SK-N-SH (cell line): Measurements from ENCODE around the gene RFTN1. TPM values are rescaled to one million over a fixed set of nuclear protein-coding genes. Genes with fewer than 3 reads are reported as not detected.
A peak's percentile ranks its signal among the peaks of the same experiment; 100 is the strongest.

Experiments
- CTCF ChIA-PET: fragments of 300-600, 350-600 bp; formaldehyde crosslinking; extraction: SDS; loops from one replicate; lab custom pipeline; 2021; lab: Yijun Ruan, JAX
- POLR2A ChIA-PET: fragments of 350-600 bp; sonication (Branson Sonifier 250); formaldehyde crosslinking; extraction: SDS; loops from one replicate; lab custom pipeline; 2020; ENCODE audit warnings: antibody characterized with exemption, inconsistent platforms; lab: Yijun Ruan, JAX
- DNase-seq: peaks from one replicate; pipeline ENCODE4 v3.0.0; 2012
- H2AFZ ChIP-seq: fragments of 200-600 bp; sonication (generic); 2 replicates; pipeline ENCODE4 v1.8.1; 2016; ENCODE audit warnings: antibody characterized with exemption, mild to moderate bottlenecking, low read depth
- H3F3A ChIP-seq: fragments of 200-600 bp; sonication (generic); replicated peaks from 2 replicates; pipeline ENCODE3; 2016; ENCODE audit warnings: antibody characterized with exemption, mild to moderate bottlenecking; ENCODE audit not compliant: insufficient read depth
- H3K27ac ChIP-seq, 2 experiments: fragments of 200-500 bp in 1 of 2; fragments of 200-600 bp in 1 of 2; sonication (Bioruptor generic) in 1 of 2; sonication (generic), shearing (Covaris generic) in 1 of 2; 2 replicates each; pipeline versions ENCODE4 v1.5.1 to v1.6.1; 2014 to 2016; ENCODE audit warnings: low read depth in 2 of 2, inconsistent platforms in 1 of 2, low read length in 1 of 2, mild to moderate bottlenecking in 1 of 2, mixed read lengths in 1 of 2
- H3K27me3 ChIP-seq: fragments of 200-600 bp; sonication (generic), shearing (Covaris generic); 2 replicates; pipeline ENCODE4 v1.6.1; 2016; ENCODE audit warnings: mixed run types; ENCODE audit not compliant: insufficient read depth
- H3K36me3 ChIP-seq, 2 experiments: fragments of 200-500 bp in 1 of 2; fragments of 200-600 bp in 1 of 2; sonication (Bioruptor generic) in 1 of 2; sonication (generic) in 1 of 2; replicated peaks in 1 of 2; 2 replicates each; pipeline versions ENCODE3 to v1.5.1; 2014 to 2016; ENCODE audit warnings: low read length in 1 of 2, mild to moderate bottlenecking in 1 of 2; ENCODE audit not compliant: insufficient read depth in 2 of 2, control insufficient read depth in 1 of 2
- H3K4me1 ChIP-seq, 2 experiments: fragments of 200-500 bp in 1 of 2; fragments of 200-600 bp in 1 of 2; sonication (Bioruptor generic) in 1 of 2; sonication (generic), shearing (Covaris generic) in 1 of 2; 2 replicates each; pipeline versions ENCODE4 v1.5.1 to v1.6.1; 2014 to 2016; ENCODE audit warnings: low read depth in 1 of 2, low read length in 1 of 2, mixed run types in 1 of 2; ENCODE audit not compliant: insufficient read depth in 2 of 2, control insufficient read depth in 1 of 2
- H3K4me2 ChIP-seq: fragments of 200-600 bp; sonication (generic), shearing (Covaris generic); 2 replicates; pipeline ENCODE4 v1.6.1; 2017; ENCODE audit warnings: mixed run types
- H3K4me3 ChIP-seq, 2 experiments: fragments of 200-500 bp in 1 of 2; fragments of 200-600 bp in 1 of 2; sonication (Bioruptor generic) in 1 of 2; sonication (generic), shearing (Covaris generic) in 1 of 2; 2 replicates each; pipeline versions ENCODE4 v1.5.1 to v1.8.1; 2014 to 2016; ENCODE audit warnings: low read depth in 2 of 2, inconsistent platforms in 1 of 2, low read length in 1 of 2, mild to moderate bottlenecking in 1 of 2, mixed read lengths in 1 of 2, moderate library complexity in 1 of 2
- H3K79me2 ChIP-seq: fragments of 200-600 bp; sonication (generic); 2 replicates; pipeline ENCODE4 v1.8.1; 2017; ENCODE audit warnings: mild to moderate bottlenecking; ENCODE audit not compliant: insufficient read depth
- H3K9ac ChIP-seq: fragments of 200-600 bp; sonication (generic); 2 replicates; pipeline ENCODE4 v1.6.1; 2017; ENCODE audit warnings: mixed run types
- H3K9me2 ChIP-seq: fragments of 200-600 bp; sonication (generic); 2 replicates; pipeline ENCODE4 v1.6.1; 2017; ENCODE audit warnings: mixed run types
- H3K9me3 ChIP-seq: fragments of 200-600 bp; sonication (generic); 2 replicates; pipeline ENCODE4 v1.6.1; 2017; ENCODE audit warnings: mixed run types, mild to moderate bottlenecking, moderate library complexity
- H4K20me1 ChIP-seq: fragments of 200-600 bp; sonication (generic); 2 replicates; pipeline ENCODE4 v1.6.1; 2017; ENCODE audit warnings: mild to moderate bottlenecking, mixed run types; ENCODE audit not compliant: insufficient read depth
- ELF1 ChIP-seq: IDR thresholded peaks from 2 replicates; pipeline ENCODE4 v1.4.0; 2012
- EP300 ChIP-seq, 2 experiments: IDR thresholded peaks; 2 replicates each; pipeline versions ENCODE4 v1.4.0 to v1.6.1; 2012; ENCODE audit warnings: borderline replicate concordance in 1 of 2, low read depth in 1 of 2, low read length in 1 of 2
- EZH2phosphoT487 ChIP-seq: fragments of 200-600 bp; sonication (generic); IDR thresholded peaks from 2 replicates; pipeline ENCODE4 v1.6.1; 2017; ENCODE audit warnings: low read depth, mixed run types, mild to moderate bottlenecking, antibody characterized with exemption, moderate library complexity, borderline replicate concordance
- GABPA ChIP-seq: IDR thresholded peaks from 2 replicates; pipeline ENCODE4 v1.4.0; 2012; ENCODE audit warnings: low read depth, mild to moderate bottlenecking
- MEF2A ChIP-seq: IDR thresholded peaks from 2 replicates; pipeline ENCODE4 v1.4.0; 2012; ENCODE audit warnings: low read depth, borderline replicate concordance
- NFIC ChIP-seq: IDR thresholded peaks from 2 replicates; pipeline ENCODE4 v1.4.0; 2012; ENCODE audit warnings: borderline replicate concordance
- POLR2AphosphoS5 ChIP-seq: IDR thresholded peaks from 2 replicates; pipeline ENCODE4 v1.6.1; 2012; ENCODE audit warnings: low read depth, low read length
- RFX5 ChIP-seq: IDR thresholded peaks from 2 replicates; pipeline ENCODE4 v1.6.1; 2012; ENCODE audit warnings: mild to moderate bottlenecking, improper control_type of control experiment, low read length
- RXRA ChIP-seq: IDR thresholded peaks from 2 replicates; pipeline ENCODE4 v1.4.0; 2012; ENCODE audit warnings: low read depth, mild to moderate bottlenecking, borderline replicate concordance
- SIN3A ChIP-seq: IDR thresholded peaks from 2 replicates; pipeline ENCODE4 v1.6.1; 2012; ENCODE audit warnings: low read depth, mild to moderate bottlenecking, low read length, moderate library complexity, borderline replicate concordance
- SMC3 ChIP-seq: IDR thresholded peaks from 2 replicates; pipeline ENCODE4 v1.6.1; 2012; ENCODE audit warnings: low read depth, low read length, improper control_type of control experiment
- TCF12 ChIP-seq: IDR thresholded peaks from 2 replicates; pipeline ENCODE4 v1.4.0; 2012
- USF1 ChIP-seq: IDR thresholded peaks from 2 replicates; pipeline ENCODE4 v1.4.0; 2012; ENCODE audit warnings: low read depth, borderline replicate concordance
- WGBS: methylation state at CpG from one replicate; pipeline ENCODE4 v1.1.6; 2017; ENCODE audit warnings: low lambda C conversion rate; 5-methylcytosine and 5-hydroxymethylcytosine counted together
- polyA plus RNA-seq, 3 experiments: library from polyadenylated mRNA; depleted of rRNA; stranded (reverse); fragments of >200 nt; gene quantifications; 2 replicates each; pipeline ENCODE4 v1.2.3, GENCODE V29; 2012
- TF ChIP-seq, protein P1 (sequence below): IDR thresholded peaks from 2 replicates; pipeline ENCODE4; 2012
- TF ChIP-seq, protein P2 (sequence below): IDR thresholded peaks from 2 replicates; pipeline ENCODE4 v1.4.0; 2012; ENCODE audit warnings: low read depth, borderline replicate concordance

RFTN1 gene
- polyA plus RNA-seq, 1 of the 3 experiments (the other 2 are of a cell fraction) = 21.2 TPM

DNA sequence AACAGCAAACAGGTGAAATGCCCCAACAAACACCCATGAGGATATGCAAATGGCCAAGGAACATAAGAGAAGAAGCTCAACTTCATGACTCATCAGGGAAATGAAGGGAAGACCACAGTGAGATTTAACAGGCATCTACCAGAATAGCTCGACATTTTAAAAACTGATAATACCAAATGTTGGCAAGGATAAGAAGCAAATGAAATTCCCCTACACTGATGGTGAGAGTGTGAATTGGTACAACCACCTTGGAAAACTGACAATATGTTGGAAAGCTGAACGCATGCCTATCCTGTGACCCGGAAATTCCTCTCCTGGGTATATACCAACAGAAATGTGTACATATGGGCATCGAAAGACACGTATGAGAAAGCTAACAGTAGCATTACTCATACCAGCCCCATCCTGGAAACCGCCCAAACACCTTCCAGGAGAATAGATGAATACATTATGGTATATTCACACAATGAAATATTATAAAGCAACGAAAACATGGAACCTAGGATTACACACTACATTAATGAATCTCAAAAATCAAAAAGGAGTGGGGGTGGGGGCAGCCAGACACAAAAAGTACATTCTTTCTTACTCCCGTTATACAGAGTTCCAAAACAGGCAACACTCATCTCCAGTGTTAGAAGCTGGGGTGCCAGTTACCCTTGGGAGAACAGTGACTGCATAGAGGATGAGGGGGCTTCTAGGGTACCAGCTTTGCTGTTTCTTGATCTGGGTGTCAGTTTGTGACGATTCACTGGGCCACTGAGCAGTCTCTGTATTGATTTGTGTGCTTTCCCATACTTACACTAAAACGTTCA lies 16.9 kb downstream of the RFTN1 start:
- TF ChIP-seq ELF1 (no peak), NFIC (0 out of 2 replicates have a peak, but pooled peaks have one; percentile 5), EZH2phosphoT487 (no peak), POLR2AphosphoS5 (no peak), MEF2A (no peak), GABPA (no peak), RXRA (no peak), TCF12 (peak; percentile 42; the same call in 1 of the 2 replicates), USF1 (no peak), SIN3A (no peak), SMC3 (no peak), EP300 (IDR thresholded peaks at IDR 0.05; ENCODE audit: borderline replicate concordance in 1 of 2, low read depth in 1 of 2, low read length in 1 of 2) (no peak), RFX5 (no peak)
- TF ChIP-seq, protein P1, sequence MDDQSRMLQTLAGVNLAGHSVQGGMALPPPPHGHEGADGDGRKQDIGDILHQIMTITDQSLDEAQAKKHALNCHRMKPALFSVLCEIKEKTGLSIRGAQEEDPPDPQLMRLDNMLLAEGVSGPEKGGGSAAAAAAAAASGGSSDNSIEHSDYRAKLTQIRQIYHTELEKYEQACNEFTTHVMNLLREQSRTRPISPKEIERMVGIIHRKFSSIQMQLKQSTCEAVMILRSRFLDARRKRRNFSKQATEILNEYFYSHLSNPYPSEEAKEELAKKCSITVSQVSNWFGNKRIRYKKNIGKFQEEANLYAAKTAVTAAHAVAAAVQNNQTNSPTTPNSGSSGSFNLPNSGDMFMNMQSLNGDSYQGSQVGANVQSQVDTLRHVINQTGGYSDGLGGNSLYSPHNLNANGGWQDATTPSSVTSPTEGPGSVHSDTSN = 0 out of 2 replicates have a peak, but pooled peaks have one; percentile 11
- TF ChIP-seq, protein P2, sequence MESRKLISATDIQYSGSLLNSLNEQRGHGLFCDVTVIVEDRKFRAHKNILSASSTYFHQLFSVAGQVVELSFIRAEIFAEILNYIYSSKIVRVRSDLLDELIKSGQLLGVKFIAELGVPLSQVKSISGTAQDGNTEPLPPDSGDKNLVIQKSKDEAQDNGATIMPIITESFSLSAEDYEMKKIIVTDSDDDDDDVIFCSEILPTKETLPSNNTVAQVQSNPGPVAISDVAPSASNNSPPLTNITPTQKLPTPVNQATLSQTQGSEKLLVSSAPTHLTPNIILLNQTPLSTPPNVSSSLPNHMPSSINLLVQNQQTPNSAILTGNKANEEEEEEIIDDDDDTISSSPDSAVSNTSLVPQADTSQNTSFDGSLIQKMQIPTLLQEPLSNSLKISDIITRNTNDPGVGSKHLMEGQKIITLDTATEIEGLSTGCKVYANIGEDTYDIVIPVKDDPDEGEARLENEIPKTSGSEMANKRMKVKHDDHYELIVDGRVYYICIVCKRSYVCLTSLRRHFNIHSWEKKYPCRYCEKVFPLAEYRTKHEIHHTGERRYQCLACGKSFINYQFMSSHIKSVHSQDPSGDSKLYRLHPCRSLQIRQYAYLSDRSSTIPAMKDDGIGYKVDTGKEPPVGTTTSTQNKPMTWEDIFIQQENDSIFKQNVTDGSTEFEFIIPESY = no peak
- TF ChIP-seq, all 33 proteins: peak for 3
- peaks cover 13% of the 10 kb centered on the region for H3F3A ChIP-seq
- no peak overlapping the region for H2AFZ ChIP-seq
- no peaks in the 10 kb centered on the region for H3K27me3 ChIP-seq
- no peaks in the 10 kb centered on the region for H3K9me2 ChIP-seq
- no peaks in the 10 kb centered on the region for H4K20me1 ChIP-seq
- peak overlapping the region in 1 of 2 experiments; percentile 96; a peak in 1 of 4 replicates for H3K27ac ChIP-seq
- WGBS = 67% methylated on average over 10 of the region's 10 CpGs
- H3K4me2 ChIP-seq = no peak overlapping the region
- H3K4me1 ChIP-seq = peaks cover 12 to 40% of the 10 kb centered on the region in 2 experiments
- peaks cover 45% of the 10 kb centered on the region for H3K79me2 ChIP-seq
- H3K9ac ChIP-seq = no peak overlapping the region
- peaks cover 19 to 23% of the 10 kb centered on the region in 2 experiments for H3K36me3 ChIP-seq
- no peak for DNase-seq
- POLR2A ChIA-PET = interaction anchor here (1.8 to 2.7 kb wide), 2 partner anchors 8 to 18 kb away, joined by 5 to 51 read pairs; partner anchors contain the start of gene RFTN1
- no peak overlapping the region for H3K4me3 ChIP-seq
- no peaks in the 10 kb centered on the region for H3K9me3 ChIP-seq
- CTCF ChIA-PET = interaction anchor here (0.7 to 2.6 kb wide), 6 partner anchors 10 to 207 kb away, joined by 3 to 11 read pairs (median 5); no protein-coding TSS in a partner anchor
